NCI-H2227 (cell line): ENCODE results near the gene NR5A1.

Experiments
- DNase-seq: peaks from one replicate; lab custom pipeline; 2025; ENCODE audit not compliant: unreplicated experiment; lab: John Stamatoyannopoulos, UW

NR5A1 gene

GRCh38 chr9:124444166-124444565 is 63.0 kb downstream of the NR5A1 start:
- DNase-seq, result no peak

GRCh38 chr9:124443625-124444024 is 63.6 kb downstream of the NR5A1 start:
- DNase-seq, result no peak

- DNase-seq, result no peak
These were observed 64.4 kb downstream of the NR5A1 start for GRCh38 chr9:124442826-124443225.

DNA sequence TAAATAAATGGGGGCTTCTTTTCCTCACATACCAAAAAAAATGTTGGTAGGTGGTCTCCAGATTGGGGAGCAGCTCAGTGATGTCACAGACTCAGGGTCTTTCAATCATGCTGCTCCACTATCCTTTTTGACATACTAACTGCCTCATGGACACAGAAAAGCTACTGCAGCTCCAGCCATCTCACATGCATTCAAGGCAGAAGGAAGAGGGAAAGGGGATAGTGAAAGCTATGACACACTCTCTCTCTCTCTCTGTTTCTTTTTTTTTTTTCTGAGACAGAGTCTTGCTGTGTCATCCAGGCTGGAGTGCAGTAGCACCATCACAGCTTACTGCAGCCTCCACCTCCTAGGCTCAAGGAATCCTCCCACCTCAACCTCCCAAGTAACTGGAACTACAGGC is 64.8 kb downstream of the NR5A1 start:
- no peak for DNase-seq

- DNase-seq, result no peak
These were observed 65.9 kb downstream of the NR5A1 start for GRCh38 chr9:124441291-124441690.

GRCh38 chr9:124440786-124441185 is 66.4 kb downstream of the NR5A1 start:
- no peak for DNase-seq

DNA sequence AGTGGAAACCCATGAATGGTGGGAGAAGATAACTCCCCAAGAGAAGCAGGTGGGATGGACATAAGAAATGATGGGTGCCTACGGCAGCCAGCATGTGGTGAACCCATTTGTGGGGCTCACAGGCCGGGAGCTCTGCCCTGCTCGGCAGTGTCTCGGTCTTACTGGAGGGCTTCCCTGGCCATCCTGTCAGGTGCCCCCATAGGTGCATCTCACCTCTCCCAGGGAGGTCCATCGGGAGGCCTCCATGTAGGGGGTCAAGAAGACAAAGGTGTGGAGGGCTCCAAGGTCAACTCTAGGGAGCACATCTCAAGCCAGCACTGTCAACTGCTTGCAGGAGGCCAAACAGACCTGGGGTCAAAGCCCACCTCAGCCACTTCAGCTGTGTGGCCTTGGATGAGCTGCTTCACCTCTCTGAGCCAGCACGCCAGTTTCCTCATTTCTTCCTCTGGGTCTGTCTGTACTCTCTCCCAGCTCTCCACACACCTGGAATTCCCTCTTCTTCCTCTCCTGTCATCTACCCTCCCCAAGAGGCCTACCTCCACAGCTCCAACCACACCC is 67.4 kb downstream of the NR5A1 start:
- no peak for DNase-seq

- no peak for DNase-seq
These were observed 68.1 kb downstream of the NR5A1 start for GRCh38 chr9:124439086-124439485.

DNA sequence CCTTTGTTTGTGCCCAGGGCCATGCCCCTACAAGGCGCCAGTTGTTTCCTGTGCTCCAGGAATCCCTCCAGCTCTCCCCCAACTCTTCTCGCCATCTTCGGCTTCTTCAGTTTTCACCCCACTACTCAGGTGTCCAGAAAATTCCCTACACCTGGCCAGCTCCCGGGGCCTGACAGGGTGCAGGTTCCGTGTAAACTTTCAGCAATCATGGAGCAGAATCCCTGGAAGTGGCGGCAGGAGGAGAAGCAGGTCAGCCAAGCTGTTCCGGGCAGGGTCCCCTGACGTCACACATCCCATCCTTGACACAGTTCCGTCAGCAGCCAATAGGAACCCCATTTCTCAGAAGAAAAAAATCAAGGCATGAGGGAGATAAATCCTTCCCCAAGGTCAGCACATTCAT is 69.1 kb downstream of the NR5A1 start:
- DNase-seq, result no peak

DNA sequence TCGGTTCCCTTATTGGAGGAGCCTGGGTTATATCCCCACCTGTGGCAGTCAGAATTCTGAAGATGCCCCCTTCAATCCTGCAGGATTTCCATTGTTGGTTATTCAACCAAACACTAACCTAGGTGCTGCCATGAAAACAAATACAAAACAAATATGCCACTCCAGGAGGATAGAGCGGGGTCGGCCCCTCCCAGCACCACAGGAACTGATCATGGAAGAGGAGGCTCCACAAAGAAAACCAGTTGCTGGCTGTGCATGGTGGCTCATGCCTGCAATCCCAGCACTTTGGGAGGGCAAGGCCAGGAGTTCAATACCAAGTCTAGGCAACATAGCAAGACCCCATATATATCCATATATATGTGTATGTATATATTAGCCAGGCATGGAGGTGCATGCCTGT is 70.1 kb downstream of the NR5A1 start:
- DNase-seq, result no peak

DNA sequence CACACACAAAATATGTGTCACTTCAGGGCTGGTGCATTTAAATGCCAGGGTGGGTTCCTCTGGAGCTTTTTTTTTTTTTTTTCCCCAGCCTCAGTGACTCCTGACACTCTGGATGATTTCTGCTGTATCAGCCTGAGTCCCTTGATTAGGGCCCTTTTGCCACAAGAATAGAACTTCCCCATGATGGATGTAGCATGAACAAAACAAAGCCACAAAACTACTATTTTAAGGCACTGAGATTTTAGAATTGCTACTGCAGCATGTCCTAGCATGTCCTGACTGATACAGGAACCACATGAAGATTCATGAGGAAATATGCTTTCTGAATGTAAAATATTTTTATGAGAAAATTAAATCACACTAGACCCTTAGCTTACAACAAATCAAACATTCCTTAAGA is 70.9 kb downstream of the NR5A1 start:
- DNase-seq, result no peak
